GM18870 (cell line): ENCODE results near the gene PHRF1.

ENCODE experiments used
- ATAC-seq: cut with Tn5 transposase; IDR thresholded peaks from one replicate; pipeline ENCODE4 v1.9.1; 2021; ENCODE audit warnings: moderate library complexity; ENCODE audit not compliant: unreplicated experiment

The PHRF1 gene

GRCh38 chr11:538431-539051 lies 37.7 kb upstream of the PHRF1 start:
- no peak for ATAC-seq

- no peak for ATAC-seq
Observed at GRCh38 chr11:539971-540481, 36.2 kb upstream of the PHRF1 start.

- ATAC-seq = no peak
Observed at GRCh38 chr11:540583-541432, 35.5 kb upstream of the PHRF1 start.

- no peak for ATAC-seq
Observed at GRCh38 chr11:541433-541885, 34.8 kb upstream of the PHRF1 start.

- ATAC-seq = no peak
Observed at GRCh38 chr11:544817-545166, 31.5 kb upstream of the PHRF1 start.

- no peak for ATAC-seq
Observed at GRCh38 chr11:545171-545570, 31.1 kb upstream of the PHRF1 start.

- no peak for ATAC-seq
Observed at GRCh38 chr11:548700-549603, 27.3 kb upstream of the PHRF1 start.

- no peak for ATAC-seq
Observed at GRCh38 chr11:550021-550745, 26.1 kb upstream of the PHRF1 start.

- ATAC-seq = no peak
Observed at GRCh38 chr11:550746-551085, 25.6 kb upstream of the PHRF1 start.

GRCh38 chr11:551131-551530 lies 25.1 kb upstream of the PHRF1 start:
- no peak for ATAC-seq

GRCh38 chr11:551596-551995 lies 24.7 kb upstream of the PHRF1 start:
- no peak for ATAC-seq

GRCh38 chr11:553083-553987 lies 22.9 kb upstream of the PHRF1 start:
- no peak for ATAC-seq

- no peak for ATAC-seq
Observed at GRCh38 chr11:553988-554340, 22.3 kb upstream of the PHRF1 start.

GRCh38 chr11:554428-555226 lies 21.6 kb upstream of the PHRF1 start:
- no peak for ATAC-seq

- no peak for ATAC-seq
Observed at GRCh38 chr11:555227-555779, 21.0 kb upstream of the PHRF1 start.

- no peak for ATAC-seq
Observed at GRCh38 chr11:555780-556661, 20.2 kb upstream of the PHRF1 start.

GRCh38 chr11:556662-557256 lies 19.5 kb upstream of the PHRF1 start:
- no peak for ATAC-seq
